Thyroid gland (tissue), 4 donors: Measurements from ENCODE around the gene LTN1.

Source experiments
- POLR2A ChIP-seq, 2 donors: fragments of 450-650 bp; IDR thresholded peaks; one replicate each; pipeline ENCODE4 v1.6.1; 2017; ENCODE audit warnings: antibody characterized with exemption in 2 of 2, mild to moderate bottlenecking in 2 of 2, moderate library complexity in 1 of 2
- TF ChIP-seq, protein P1 (sequence below), 6 experiments: fragments of 200-600 bp in 3 of 6; fragments of 450-650 bp in 3 of 6; sonication (generic) in 3 of 6; IDR thresholded peaks; one replicate each; pipeline ENCODE4 v1.5.1; 2016 to 2019; ENCODE audit warnings: antibody characterized with exemption in 6 of 6, mild to moderate bottlenecking in 2 of 6, inconsistent platforms in 1 of 6, moderate library complexity in 1 of 6

- TF ChIP-seq POLR2A (IDR thresholded peaks at IDR 0.05): no peak
- TF ChIP-seq, protein P1, sequence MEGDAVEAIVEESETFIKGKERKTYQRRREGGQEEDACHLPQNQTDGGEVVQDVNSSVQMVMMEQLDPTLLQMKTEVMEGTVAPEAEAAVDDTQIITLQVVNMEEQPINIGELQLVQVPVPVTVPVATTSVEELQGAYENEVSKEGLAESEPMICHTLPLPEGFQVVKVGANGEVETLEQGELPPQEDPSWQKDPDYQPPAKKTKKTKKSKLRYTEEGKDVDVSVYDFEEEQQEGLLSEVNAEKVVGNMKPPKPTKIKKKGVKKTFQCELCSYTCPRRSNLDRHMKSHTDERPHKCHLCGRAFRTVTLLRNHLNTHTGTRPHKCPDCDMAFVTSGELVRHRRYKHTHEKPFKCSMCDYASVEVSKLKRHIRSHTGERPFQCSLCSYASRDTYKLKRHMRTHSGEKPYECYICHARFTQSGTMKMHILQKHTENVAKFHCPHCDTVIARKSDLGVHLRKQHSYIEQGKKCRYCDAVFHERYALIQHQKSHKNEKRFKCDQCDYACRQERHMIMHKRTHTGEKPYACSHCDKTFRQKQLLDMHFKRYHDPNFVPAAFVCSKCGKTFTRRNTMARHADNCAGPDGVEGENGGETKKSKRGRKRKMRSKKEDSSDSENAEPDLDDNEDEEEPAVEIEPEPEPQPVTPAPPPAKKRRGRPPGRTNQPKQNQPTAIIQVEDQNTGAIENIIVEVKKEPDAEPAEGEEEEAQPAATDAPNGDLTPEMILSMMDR (IDR thresholded peaks at IDR 0.05): no peak
These were observed 25.1 kb upstream of the LTN1 start for GRCh38 chr21:29017639-29018237.
